ENCODE measurements around the gene MT1HL1.
"Not testable (repeated sequence)": the region's sequence is repeated elsewhere in the genome, so short reads cannot be mapped to it uniquely, and the experiment has no call there.

MT1HL1 gene

DNA sequence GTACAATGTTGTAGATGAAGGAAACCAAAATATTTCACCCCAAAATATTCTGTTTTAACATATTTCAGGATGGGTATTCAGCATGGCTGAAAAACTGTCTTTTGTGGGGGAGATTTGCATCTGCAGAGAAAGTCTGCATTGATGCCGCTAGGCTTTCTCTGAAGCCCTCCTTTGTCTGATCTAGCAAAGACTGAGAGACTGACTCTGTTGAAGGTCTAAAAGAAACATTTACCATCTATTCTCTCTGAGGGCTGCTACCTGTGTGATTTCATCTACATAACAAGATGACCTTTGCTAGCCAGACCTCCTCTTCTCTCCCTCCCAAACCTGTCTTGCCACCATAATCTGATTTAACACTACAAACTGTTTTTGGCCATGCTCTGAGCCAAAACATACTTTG lies 12.4 kb upstream of the MT1HL1 start:
- DNase-seq (ENCODE audit: low read depth in 3 of 3) = no peak

DNA sequence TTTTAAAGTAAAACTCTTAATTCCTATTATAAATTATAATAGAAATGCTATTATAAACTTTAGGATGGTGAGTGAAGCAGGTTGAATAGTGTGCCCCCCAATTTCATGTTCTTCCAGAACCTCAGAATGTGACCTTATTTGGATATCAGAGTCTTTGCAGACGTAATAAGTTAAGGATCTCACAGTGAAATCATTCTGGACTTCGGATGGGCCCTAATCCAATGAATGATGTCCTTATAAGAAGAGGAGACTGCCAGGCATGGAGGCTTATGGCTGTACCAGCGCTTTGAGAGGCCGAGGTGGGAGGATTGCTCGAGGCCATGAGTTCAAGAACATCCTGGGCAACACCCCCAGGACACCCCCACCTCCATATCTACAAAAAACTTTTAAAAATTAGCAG lies 9.4 kb upstream of the MT1HL1 start:
- DNase-seq (ENCODE audit: low read depth in 3 of 3) = no peak

GRCh38 chr1:237012788-237013383 lies 8.6 kb upstream of the MT1HL1 start:
- no peak for DNase-seq (ENCODE audit: low read depth in 3 of 3)

- no peak for DNase-seq (ENCODE audit: low read depth in 3 of 3)
These were observed 8.1 kb upstream of the MT1HL1 start for GRCh38 chr1:237012361-237012760.

- DNase-seq (ENCODE audit: low read depth in 3 of 3) = no peak
These were observed 7.2 kb upstream of the MT1HL1 start for GRCh38 chr1:237011432-237011831.

DNA sequence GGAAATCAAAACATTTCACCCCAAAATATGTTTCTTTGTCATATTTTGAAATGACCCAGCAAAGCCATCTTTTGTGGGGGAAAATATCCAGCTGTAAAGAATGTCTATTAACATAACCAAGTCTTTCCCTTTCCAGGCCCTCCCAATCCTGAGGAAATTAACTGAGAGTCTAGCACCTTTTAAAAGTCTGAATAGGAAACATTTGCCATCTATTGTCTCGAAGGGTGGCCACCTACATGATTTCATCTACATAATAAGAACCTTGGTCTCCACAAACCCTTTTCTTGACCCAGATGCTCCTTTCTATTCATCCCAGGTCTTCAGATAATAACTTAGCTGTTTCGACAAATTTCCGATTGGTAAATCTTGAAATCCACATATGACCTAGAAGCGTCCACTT lies 5.4 kb upstream of the MT1HL1 start:
- DNase-seq (ENCODE audit: low read depth in 3 of 3) = no peak

- DNase-seq (ENCODE audit: low read depth in 3 of 3) = no peak
These were observed 3.1 kb upstream of the MT1HL1 start for GRCh38 chr1:237007147-237007881.

- DNase-seq (ENCODE audit: low read depth in 3 of 3) = no peak
These were observed 1.4 kb upstream of the MT1HL1 start for GRCh38 chr1:237005674-237006073.

DNA sequence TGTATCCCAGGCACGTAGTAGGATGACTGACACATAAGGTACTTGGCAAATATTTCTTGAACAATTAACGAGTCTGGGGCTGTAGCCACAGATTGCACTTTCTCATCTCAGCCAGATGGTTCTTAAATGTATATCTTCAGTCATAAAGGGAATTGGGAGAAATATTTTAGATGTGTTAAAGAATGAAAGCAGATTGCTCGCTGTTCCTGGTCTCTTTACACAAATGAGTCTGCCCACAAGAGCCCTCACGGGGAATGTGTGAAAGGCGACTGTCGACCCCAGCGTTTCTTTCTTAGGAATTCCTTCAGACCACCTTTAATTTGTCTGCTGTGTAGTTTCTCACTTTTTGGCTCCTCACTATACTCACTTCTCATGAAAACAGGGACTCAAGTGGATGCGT lies 725 bp downstream of the MT1HL1 start:
- DNase-seq (ENCODE audit: low read depth in 3 of 3) = no peak

DNA sequence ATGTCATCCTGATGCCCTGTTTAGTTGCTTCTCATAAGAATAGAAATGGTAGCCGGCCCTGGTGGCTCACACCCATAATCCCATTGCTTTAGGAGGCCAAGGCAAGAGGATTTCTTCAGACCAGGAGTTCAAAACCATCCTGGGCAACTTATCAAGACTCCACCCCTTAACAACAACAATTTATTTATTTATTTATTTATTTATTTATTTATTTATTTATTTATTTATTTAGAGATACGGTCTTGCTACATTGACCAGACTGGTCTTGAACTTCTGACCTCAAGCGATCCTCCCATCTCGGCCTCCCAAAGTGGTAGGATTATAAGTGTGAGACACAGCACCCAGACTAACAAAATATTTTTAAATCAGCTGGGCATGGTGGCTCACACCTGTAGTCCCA lies 4.0 kb downstream of the MT1HL1 start:
- no peak for DNase-seq (ENCODE audit: low read depth in 3 of 3)

DNA sequence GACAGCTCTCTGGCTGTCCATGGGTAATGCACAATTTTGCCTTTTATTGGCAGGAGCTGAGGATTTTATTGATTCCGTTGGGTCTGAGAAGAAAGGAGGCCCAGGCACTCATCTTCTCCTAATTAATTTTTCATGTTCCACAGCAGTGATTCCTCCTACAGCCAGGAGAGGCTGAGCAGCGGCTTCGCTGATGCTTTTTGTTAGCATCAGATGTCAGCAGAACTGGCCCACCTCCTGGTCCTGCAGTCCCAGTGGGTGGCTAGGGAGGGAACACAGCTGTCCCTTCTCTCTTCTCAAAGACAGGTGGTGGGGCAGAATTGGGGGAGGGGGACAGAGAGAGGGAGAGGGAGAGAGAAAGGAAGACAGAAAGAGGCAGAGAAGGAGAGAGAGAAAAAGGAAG lies 5.7 kb downstream of the MT1HL1 start:
- DNase-seq (ENCODE audit: low read depth in 3 of 3) = no peak

DNA sequence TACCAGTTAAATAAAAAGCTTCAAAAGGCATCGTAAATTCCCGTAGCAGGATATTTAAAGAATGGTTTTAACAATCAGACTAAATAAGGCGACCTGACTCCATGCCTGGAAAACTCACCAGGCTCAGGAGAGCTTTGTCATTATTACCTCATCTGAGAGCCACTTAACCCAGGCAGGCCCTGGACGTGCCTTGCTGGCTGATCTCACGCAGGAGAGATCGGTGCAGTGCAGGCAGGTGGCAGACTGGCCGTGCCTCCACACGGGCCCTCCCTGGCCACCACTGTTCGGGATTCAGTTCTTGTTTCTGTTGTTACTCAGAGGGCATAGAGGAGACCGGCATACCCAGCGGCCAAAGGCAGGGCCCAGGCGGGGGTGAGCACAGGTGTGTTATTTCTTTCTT lies 6.4 kb downstream of the MT1HL1 start:
- no peak for DNase-seq (ENCODE audit: low read depth in 3 of 3)

DNA sequence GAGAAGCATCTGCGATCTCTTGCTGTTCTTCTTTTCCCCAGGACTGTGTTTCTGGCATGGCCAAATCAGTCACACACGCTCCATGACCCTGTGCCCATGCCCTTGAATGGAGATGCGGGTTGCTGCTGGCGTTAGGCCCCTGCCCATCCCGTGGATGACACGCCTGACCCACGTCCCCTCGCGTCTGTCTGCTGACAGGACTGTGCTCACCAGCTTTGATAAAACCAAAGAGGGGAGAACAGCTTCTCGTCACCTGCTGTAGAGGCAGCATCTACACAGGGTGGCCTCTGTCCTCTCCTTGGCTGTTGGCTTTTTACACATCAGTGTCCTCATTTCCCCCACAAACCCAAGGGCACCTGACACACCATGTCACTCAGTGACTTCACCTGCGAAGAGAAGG lies 6.9 kb downstream of the MT1HL1 start:
- DNase-seq (ENCODE audit: low read depth in 3 of 3) = no peak

DNA sequence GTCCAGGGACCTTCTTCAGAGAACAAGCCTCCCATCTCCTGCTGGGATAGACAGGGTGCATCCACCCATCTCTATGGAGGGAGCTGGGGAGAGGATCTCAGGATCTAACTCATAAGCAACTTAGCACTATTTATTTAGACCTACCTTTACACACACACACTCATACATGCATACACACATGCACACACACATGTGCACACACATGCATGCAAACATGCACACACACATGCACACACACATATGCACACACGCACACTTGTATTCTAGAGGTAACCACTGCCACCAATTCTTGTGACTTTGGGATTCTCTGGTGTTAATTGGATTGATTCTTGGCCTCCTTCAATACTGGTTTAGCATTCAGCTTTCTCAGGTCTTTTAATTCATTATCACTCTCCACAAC lies 9.8 kb downstream of the MT1HL1 start:
- no peak for DNase-seq (ENCODE audit: low read depth in 3 of 3)

DNA sequence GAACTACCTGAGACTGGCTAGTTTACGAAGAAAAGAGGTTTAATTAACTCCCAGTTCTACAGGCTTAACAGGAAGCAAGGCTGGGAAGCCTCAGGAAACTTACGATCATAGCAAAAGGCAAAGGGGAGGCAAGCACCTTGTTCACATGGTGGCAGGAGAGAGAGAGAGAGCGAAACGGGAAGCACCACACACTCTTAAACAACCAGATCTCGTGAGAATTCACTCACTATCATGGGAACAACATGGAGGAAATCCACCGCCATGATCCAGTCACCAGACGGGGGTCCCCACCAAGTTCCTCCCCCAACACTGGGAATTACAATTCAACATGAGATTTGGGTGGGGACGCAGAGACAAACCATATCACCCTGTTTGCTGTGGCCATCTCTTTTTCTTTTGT lies 11.8 kb downstream of the MT1HL1 start:
- no peak for DNase-seq (ENCODE audit: low read depth in 3 of 3)

DNA sequence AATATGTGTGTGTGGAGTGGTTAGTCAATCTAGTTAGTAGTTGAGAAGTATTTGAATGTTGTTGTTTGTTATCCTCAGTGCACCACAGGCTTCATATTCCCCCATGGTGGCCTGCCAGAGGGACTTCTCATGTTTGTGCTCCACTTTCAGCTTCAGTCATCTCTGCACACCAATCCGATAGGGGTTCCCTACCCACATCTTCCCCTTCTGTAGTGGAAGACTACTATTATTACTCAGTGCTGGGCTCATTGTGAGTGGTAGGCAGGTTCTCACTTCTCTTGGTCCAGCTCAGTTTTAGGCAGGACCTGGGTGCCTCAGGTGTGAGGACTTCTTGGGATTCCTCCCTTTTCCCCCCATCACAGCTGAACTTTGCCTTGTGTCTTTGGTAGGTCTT lies 14.2 kb downstream of the MT1HL1 start:
- no peak for DNase-seq (ENCODE audit: low read depth in 3 of 3)

- DNase-seq (ENCODE audit: low read depth in 3 of 3) = no peak
These were observed 14.8 kb downstream of the MT1HL1 start for GRCh38 chr1:236989290-236990051.

- no peak for DNase-seq (ENCODE audit: low read depth in 3 of 3)
These were observed 20.4 kb downstream of the MT1HL1 start for GRCh38 chr1:236983818-236984217.

DNA sequence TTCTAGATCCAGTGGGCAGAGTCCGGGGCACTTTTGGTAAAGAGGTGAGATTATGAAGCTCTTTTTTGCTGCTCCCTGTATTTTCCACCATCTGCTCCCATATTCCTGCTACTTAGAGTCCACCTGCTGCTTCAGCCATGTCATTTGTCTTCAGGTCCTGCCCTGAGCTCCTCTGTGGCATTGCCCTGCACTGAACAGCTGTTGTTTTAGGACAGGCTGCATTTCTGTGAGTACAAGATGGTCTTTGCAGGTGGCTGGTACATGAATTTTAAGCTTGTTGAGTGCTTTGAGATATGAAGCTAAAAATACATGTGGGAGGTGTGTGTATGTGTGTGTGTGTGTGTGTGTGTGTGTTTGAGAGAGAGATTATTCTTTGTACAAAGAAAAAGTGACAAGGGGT lies 21.9 kb downstream of the MT1HL1 start:
- no peak for DNase-seq (ENCODE audit: low read depth in 3 of 3)

GRCh38 chr1:236981431-236981830 lies 22.8 kb downstream of the MT1HL1 start:
- not testable (repeated sequence) for DNase-seq (ENCODE audit: low read depth in 3 of 3)

GRCh38 chr1:236980673-236981072 lies 23.6 kb downstream of the MT1HL1 start:
- DNase-seq (ENCODE audit: low read depth in 3 of 3) = no peak

DNA sequence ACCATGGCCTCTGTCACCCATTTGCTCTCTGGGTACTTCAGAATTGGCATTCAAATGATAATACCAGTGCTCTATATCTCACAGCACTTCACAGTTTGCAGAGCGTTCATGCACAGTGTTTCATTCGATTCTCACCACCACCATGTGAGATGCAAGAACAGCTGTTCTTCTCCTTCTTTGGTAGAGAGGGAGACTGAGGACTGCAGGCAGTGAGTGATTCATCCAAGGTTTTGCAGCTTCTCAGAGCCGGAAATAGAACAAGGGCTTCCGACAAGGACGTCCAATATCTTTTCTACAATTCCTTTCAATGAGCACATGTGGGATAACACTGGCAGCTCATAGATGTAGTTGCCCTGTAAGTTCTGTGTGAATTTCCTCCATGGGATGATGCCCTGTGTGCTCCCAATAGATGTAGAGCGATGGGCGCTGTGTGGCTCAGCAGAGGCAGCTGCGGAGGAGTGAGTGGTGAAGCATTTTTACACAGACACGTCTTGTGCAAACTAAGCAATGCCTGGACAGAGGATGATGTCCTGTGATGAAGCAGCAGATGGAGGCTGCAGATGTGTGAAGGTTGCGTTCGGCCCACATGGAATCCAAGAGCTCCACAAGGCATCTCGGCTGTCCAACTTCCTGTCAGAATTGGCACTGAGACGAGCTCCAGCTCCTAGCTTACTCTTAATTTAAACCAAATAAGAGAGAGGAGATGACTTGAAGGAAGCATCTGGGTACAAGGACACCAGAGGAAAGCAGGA lies 24.9 kb downstream of the MT1HL1 start:
- no peak for DNase-seq (ENCODE audit: low read depth in 3 of 3)

Measured in stimulated activated CD4-positive, alpha-beta T cell treated with anti-CD3 and anti-CD28 coated beads, TNF-alpha, amount 100 ng/mL, for 24 hours (primary cell).